ENCODE measurements around the gene ZNF500. TPM values are rescaled to one million over a fixed set of nuclear protein-coding genes. Genes with fewer than 3 reads are reported as not detected.
A peak's percentile ranks its signal among the peaks of the same experiment; 100 is the strongest.

Gene ZNF500
- total RNA-seq (2014; rRNA removed): 8.6 and 10.4 TPM in 2 replicates
- percentile 63 among the genes with signal in this experiment for Bru-seq, nascent RNA
- BruChase-seq, experiment 1, labeled RNA remaining after a 6-hour chase: percentile 63 among the genes with signal in this experiment
- BruChase-seq, experiment 2, labeled RNA remaining after a 2-hour chase: percentile 68 among the genes with signal in this experiment
- long read RNA-seq, full-length matches to known transcripts: 7 of 18 reads
- long read RNA-seq, partial matches to known transcripts: 6 of 18 reads
- long read RNA-seq, other reads (novel, unspliced or antisense): 5 of 18 reads

- ChIA-PET CTCF (no interaction called here), POLR2A (ENCODE audit: unreplicated experiment) (interaction anchor here (0.9 kb wide), 1 partner anchor 33 kb away, joined by 10 read pairs; the partner anchor contains the start of gene DNAAF8)
- no peak for TF ChIP-seq EZH2 (IDR thresholded peaks at IDR 0.05; ENCODE audit: low read length, unreplicated experiment)
- TF ChIP-seq CTCF (conservative IDR thresholded peaks at IDR 0.05; ENCODE audit: low read depth, low read length): no peak
- TF ChIP-seq EZH2phosphoT487 (IDR thresholded peaks at IDR 0.05; ENCODE audit: borderline replicate concordance, low read length): no peak
Measured at GRCh38 chr16:4766875-4767628, at the start of gene ZNF500. Gene ZNF500, minus strand, starts transcription at chr16:4767162. Its CDS starts 1,184 bp downstream, at chr16:4765978.

GRCh38 chr16:4814542-4815173 lies 47.7 kb upstream of the ZNF500 start:
- Histone ChIP-seq H3K36me3 (ENCODE audit: low read depth, low read length) (peaks cover 2% of the 10 kb centered on the region), H3K9ac (ENCODE audit: low read length) (no peak overlapping the region), H3K79me2 (ENCODE audit: low read length) (no peaks in the 10 kb centered on the region), H3K4me3 (ENCODE audit: low read length) (no peak overlapping the region), H3K27me3 (ENCODE audit: low read length) (no peaks in the 10 kb centered on the region), H2AFZ (ENCODE audit: low read length) (no peak overlapping the region), H3K4me1 (ENCODE audit: insufficient read depth, low read length) (no peaks in the 10 kb centered on the region), H3K27ac (ENCODE audit: low read length) (no peak overlapping the region), H3K4me2 (ENCODE audit: low read length) (no peak overlapping the region), H3K9me3 (ENCODE audit: low read length) (no peaks in the 10 kb centered on the region), H3K9me2 (replicated peaks; ENCODE audit: low read length) (no peaks in the 10 kb centered on the region), H4K20me1 (ENCODE audit: low read length) (no peaks in the 10 kb centered on the region), H3F3A (ENCODE audit: low read length, unreplicated experiment) (no peaks in the 10 kb centered on the region)
- ChIA-PET CTCF (no interaction called here), POLR2A (ENCODE audit: unreplicated experiment) (interaction anchor here (0.7 kb wide), 1 partner anchor 80 kb away, joined by 4 read pairs; no protein-coding TSS in a partner anchor)
- ATAC-seq (no peak), DNase-seq (no peak)
- no TSS peak for BruUV-seq (replicated peaks)
- intact Hi-C loops (cut with micrococcal nuclease): no loop called here
- TF ChIP-seq EZH2phosphoT487 (IDR thresholded peaks at IDR 0.05; ENCODE audit: borderline replicate concordance, low read length): no peak
- no peak for TF ChIP-seq CTCF (conservative IDR thresholded peaks at IDR 0.05; ENCODE audit: low read depth, low read length)
- no peak for TF ChIP-seq EZH2 (IDR thresholded peaks at IDR 0.05; ENCODE audit: low read length, unreplicated experiment)

More at GRCh38 chr16:4766875-4767628, at the start of gene ZNF500:
- ATAC-seq (peak; percentile 91), DNase-seq (peak; percentile 94)
- H3F3A ChIP-seq (ENCODE audit: low read length, unreplicated experiment): no peaks in the 10 kb centered on the region
- peaks cover 20% of the 10 kb centered on the region for H3K79me2 ChIP-seq (ENCODE audit: low read length)
- BruUV-seq (replicated peaks): no TSS peak
- H3K9me3 ChIP-seq (ENCODE audit: low read length): no peaks in the 10 kb centered on the region
- H3K4me3 ChIP-seq (ENCODE audit: low read length): peak within 1 kb of the TSS; percentile 95
- H3K36me3 ChIP-seq (ENCODE audit: low read depth, low read length): no peaks in the 10 kb centered on the region
- no peak within 1 kb of the TSS; the same call in 1 of the 2 replicates for H3K27ac ChIP-seq (ENCODE audit: low read length)
- no peaks in the 10 kb centered on the region for H3K9me2 ChIP-seq (replicated peaks; ENCODE audit: low read length)
- peak within 1 kb of the TSS; percentile 94 for H3K4me2 ChIP-seq (ENCODE audit: low read length)
- peak within 1 kb of the TSS; percentile 98 for H3K9ac ChIP-seq (ENCODE audit: low read length)
- no peaks in the 10 kb centered on the region for H4K20me1 ChIP-seq (ENCODE audit: low read length)
- H3K27me3 ChIP-seq (ENCODE audit: low read length): no peaks in the 10 kb centered on the region
- intact Hi-C loops (cut with micrococcal nuclease): no loop called here
- H2AFZ ChIP-seq (ENCODE audit: low read length): peak within 1 kb of the TSS; percentile 95
- H3K4me1 ChIP-seq (ENCODE audit: insufficient read depth, low read length): peaks cover 15% of the 10 kb centered on the region
